ENCODE results near the gene USH1C. TPM values are rescaled to one million over a fixed set of nuclear protein-coding genes. Genes with fewer than 3 reads are reported as not detected.

USH1C gene
- total RNA-seq, 2 donors from 2014 or later = 12.7 to 20.8 TPM

GRCh38 chr11:17588166-17588565 is 44.0 kb upstream of the USH1C start:
- Histone ChIP-seq H3K4me3 (no peak overlapping the region), H3K4me1 (no peaks in the 10 kb centered on the region), H3K36me3 (replicated peaks in 1 of 2; ENCODE audit: insufficient read depth in 1 of 2, low read depth in 2 of 2) (no peaks in the 10 kb centered on the region), H3K27me3 (no peaks in the 10 kb centered on the region), H3K27ac (no peak overlapping the region), H3K9me3 (no peaks in the 10 kb centered on the region)
- 68 to 71% methylated on average over 5 to 8 of the region's 8 CpGs for WGBS, 2 donors
- ATAC-seq (no peak), DNase-seq (no peak)
- intact Hi-C loops (cut with DNase I) = no loop called here
- TF ChIP-seq POLR2A (IDR thresholded peaks at IDR 0.05) = no peak
- no peak for TF ChIP-seq CTCF (IDR thresholded peaks at IDR 0.05)

GRCh38 chr11:17585911-17586695 is 41.9 kb upstream of the USH1C start:
- 73 to 77% methylated on average over 4 to 6 of the region's 6 CpGs for WGBS, 2 donors
- no peak overlapping the region for H3K27ac ChIP-seq
- H3K9me3 ChIP-seq = no peaks in the 10 kb centered on the region
- ATAC-seq (no peak), DNase-seq (no peak)
- intact Hi-C loops (cut with DNase I) = no loop called here
- TF ChIP-seq POLR2A (IDR thresholded peaks at IDR 0.05) (no peak), CTCF (IDR thresholded peaks at IDR 0.05) (no peak)
- no peaks in the 10 kb centered on the region for H3K4me1 ChIP-seq
- no peaks in the 10 kb centered on the region for H3K36me3 ChIP-seq (replicated peaks in 1 of 2; ENCODE audit: insufficient read depth in 1 of 2, low read depth in 2 of 2)
- no peaks in the 10 kb centered on the region for H3K27me3 ChIP-seq
- H3K4me3 ChIP-seq = no peak overlapping the region

- Histone ChIP-seq H3K36me3 (replicated peaks in 1 of 2; ENCODE audit: insufficient read depth in 1 of 2, low read depth in 2 of 2) (no peaks in the 10 kb centered on the region), H3K27me3 (no peaks in the 10 kb centered on the region), H3K4me3 (no peak overlapping the region), H3K27ac (no peak overlapping the region), H3K9me3 (no peaks in the 10 kb centered on the region), H3K4me1 (no peaks in the 10 kb centered on the region)
- no peak for ATAC-seq
- no peak for TF ChIP-seq CTCF (IDR thresholded peaks at IDR 0.05)
- TF ChIP-seq POLR2A (IDR thresholded peaks at IDR 0.05) = no peak
- 86 to 87% methylated on average over 4 of the region's 4 CpGs for WGBS, 2 donors
- intact Hi-C loops (cut with DNase I) = no loop called here
- DNase-seq = no peak
Observed at GRCh38 chr11:17581732-17582053, 37.5 kb upstream of the USH1C start.

- 65 to 70% methylated on average over 6 of the region's 6 CpGs for WGBS, 2 donors
- no peaks in the 10 kb centered on the region for H3K27me3 ChIP-seq
- DNase-seq (no peak), ATAC-seq (no peak)
- H3K4me3 ChIP-seq = no peak overlapping the region
- TF ChIP-seq CTCF (IDR thresholded peaks at IDR 0.05) = no peak
- TF ChIP-seq POLR2A (IDR thresholded peaks at IDR 0.05) = no peak
- no peaks in the 10 kb centered on the region for H3K9me3 ChIP-seq
- no peak overlapping the region for H3K27ac ChIP-seq
- no peaks in the 10 kb centered on the region for H3K36me3 ChIP-seq (replicated peaks in 1 of 2; ENCODE audit: insufficient read depth in 1 of 2, low read depth in 2 of 2)
- intact Hi-C loops (cut with DNase I) = no loop called here
- H3K4me1 ChIP-seq = no peaks in the 10 kb centered on the region
Observed at GRCh38 chr11:17581036-17581731, 37.0 kb upstream of the USH1C start.

Data from body of pancreas (tissue), 4 donors.